Measurements from ENCODE around the gene ENO4. TPM values are rescaled to one million over a fixed set of nuclear protein-coding genes. Genes with fewer than 3 reads are reported as not detected.

ENO4 gene
- polyA plus RNA-seq, 1 of the 3 experiments (the other 2 are of a cell fraction) = 0.36 TPM

- H3K79me2 ChIP-seq (ENCODE audit: insufficient read depth) = no peaks in the 10 kb centered on the region
- H3K4me3 ChIP-seq (ENCODE audit: low read depth in 2 of 2, low read length in 1 of 2) = no peak overlapping the region
- ChIA-PET POLR2A (no interaction called here), CTCF (interaction anchor here (0.7 to 1.8 kb wide), 2 partner anchors 10 to 80 kb away, joined by 4 to 6 read pairs; no protein-coding TSS in a partner anchor)
- peaks cover 21 to 45% of the 10 kb centered on the region in 2 experiments for H3K4me1 ChIP-seq (ENCODE audit: control insufficient read depth in 1 of 2, insufficient read depth in 2 of 2, low read depth in 1 of 2, low read length in 1 of 2)
- H3K9me3 ChIP-seq = no peaks in the 10 kb centered on the region
- no peaks in the 10 kb centered on the region for H3K9me2 ChIP-seq
- H2AFZ ChIP-seq (ENCODE audit: low read depth) = no peak overlapping the region
- no peak overlapping the region for H3K9ac ChIP-seq
- H3K4me2 ChIP-seq = peak overlapping the region; percentile 61; the same call in 1 of the 2 replicates
- TF ChIP-seq ELF1 (IDR thresholded peaks at IDR 0.05) (no peak), CHD2 (IDR thresholded peaks at IDR 0.05; ENCODE audit: low read length, partially characterized antibody) (no peak), RFX5 (IDR thresholded peaks at IDR 0.05; ENCODE audit: low read length) (no peak)
- H3K36me3 ChIP-seq (replicated peaks in 1 of 2; ENCODE audit: control insufficient read depth in 1 of 2, insufficient read depth in 2 of 2, low read length in 1 of 2) = peaks cover 4 to 12% of the 10 kb centered on the region in 2 experiments
- peaks cover 4% of the 10 kb centered on the region; the same call in 1 of the 2 replicates for H4K20me1 ChIP-seq (ENCODE audit: insufficient read depth)
- H3K27me3 ChIP-seq (ENCODE audit: insufficient read depth) = no peaks in the 10 kb centered on the region
- H3K27ac ChIP-seq (ENCODE audit: low read depth in 2 of 2, low read length in 1 of 2) = peak overlapping the region in 1 of 2 experiments; percentile 38; a peak in 2 of 4 replicates
- no peak for DNase-seq
- H3F3A ChIP-seq (replicated peaks; ENCODE audit: insufficient read depth) = peaks cover 24% of the 10 kb centered on the region
- WGBS (ENCODE audit: low lambda C conversion rate) = 80% methylated on average over 3 of the region's 3 CpGs
Measured at GRCh38 chr10:116889066-116889465, 39.8 kb downstream of the ENO4 start.

- DNase-seq = peak; percentile 74
- H2AFZ ChIP-seq (ENCODE audit: low read depth) = no peak overlapping the region; the same call in 1 of the 2 replicates
- CTCF ChIA-PET = interaction anchor here (1.0 to 2.1 kb wide), 4 partner anchors 10 to 276 kb away, joined by 3 to 7 read pairs (median 4); no protein-coding TSS in a partner anchor
- peak; percentile 5; the same call in 1 of the 2 replicates for TF ChIP-seq GABPA (IDR thresholded peaks at IDR 0.05; ENCODE audit: low read depth)
- no peak for TF ChIP-seq SMC3 (IDR thresholded peaks at IDR 0.05; ENCODE audit: low read depth, low read length)
- peak; percentile 70; the same call in 1 of the 2 replicates for TF ChIP-seq FOSL2 (IDR thresholded peaks at IDR 0.05; ENCODE audit: borderline replicate concordance, low read depth)
- no peak; the same call in 1 of the 2 replicates for TF ChIP-seq ELF1 (IDR thresholded peaks at IDR 0.05)
- TF ChIP-seq RFX5 (IDR thresholded peaks at IDR 0.05; ENCODE audit: low read length) = no peak
- peak; percentile 36; the same call in 1 of the 2 replicates for TF ChIP-seq YY1 (IDR thresholded peaks at IDR 0.05; ENCODE audit: low read depth)
- no peak for TF ChIP-seq CTCF (IDR thresholded peaks at IDR 0.05)
- peak; percentile 48; the same call in 1 of the 2 replicates for TF ChIP-seq MXI1 (IDR thresholded peaks at IDR 0.05; ENCODE audit: low read depth, low read length)
- TF ChIP-seq MEF2A (IDR thresholded peaks at IDR 0.05; ENCODE audit: borderline replicate concordance, low read depth) = peak; percentile 96
- peak; percentile 92 for TF ChIP-seq PBX3 (IDR thresholded peaks at IDR 0.05)
- TF ChIP-seq CHD2 (IDR thresholded peaks at IDR 0.05; ENCODE audit: low read length, partially characterized antibody) = peak; percentile 63
- TF ChIP-seq RAD21 (IDR thresholded peaks at IDR 0.05; ENCODE audit: low read length) = no peak; the same call in 1 of the 2 replicates
- TF ChIP-seq FOXM1 (IDR thresholded peaks at IDR 0.05; ENCODE audit: low read depth) = peak; percentile 90
- peak; percentile 60; the same call in 1 of the 2 replicates for TF ChIP-seq SIN3A (IDR thresholded peaks at IDR 0.05; ENCODE audit: borderline replicate concordance, low read depth, low read length)
- peak; percentile 46; the same call in 1 of the 2 replicates for TF ChIP-seq REST (IDR thresholded peaks at IDR 0.05; ENCODE audit: low read depth, low read length)
- TF ChIP-seq EP300 (IDR thresholded peaks at IDR 0.05; ENCODE audit: borderline replicate concordance in 1 of 2, low read depth in 1 of 2, low read length in 1 of 2) = peak; percentile 80 to 92
- no peak for TF ChIP-seq FOXJ3 (CRISPR knock-in tag; IDR thresholded peaks at IDR 0.05)
- peak; percentile 80 for TF ChIP-seq TEAD4 (IDR thresholded peaks at IDR 0.05; ENCODE audit: borderline replicate concordance, insufficient read depth)
- peak; percentile 88 for TF ChIP-seq JUND (IDR thresholded peaks at IDR 0.05)
- TF ChIP-seq GATA2 (CRISPR knock-in tag; IDR thresholded peaks at IDR 0.05) = peak; percentile 94
Measured at GRCh38 chr10:116891208-116891607, 41.9 kb downstream of the ENO4 start.

More at GRCh38 chr10:116891208-116891607, 41.9 kb downstream of the ENO4 start:
- POLR2A ChIA-PET = no interaction called here
- peak overlapping the region; percentile 40; the same call in 1 of the 2 replicates for H3K4me2 ChIP-seq
- H3F3A ChIP-seq (replicated peaks; ENCODE audit: insufficient read depth) = peaks cover 24% of the 10 kb centered on the region
- no peaks in the 10 kb centered on the region for H3K9me2 ChIP-seq
- H3K4me3 ChIP-seq (ENCODE audit: low read depth in 2 of 2, low read length in 1 of 2) = no peak overlapping the region; a peak in 1 of 4 replicates
- 9% methylated on average over 7 of the region's 7 CpGs for WGBS (ENCODE audit: low lambda C conversion rate)
- H3K79me2 ChIP-seq (ENCODE audit: insufficient read depth) = no peaks in the 10 kb centered on the region
- peaks cover 21 to 45% of the 10 kb centered on the region in 2 experiments for H3K4me1 ChIP-seq (ENCODE audit: control insufficient read depth in 1 of 2, insufficient read depth in 2 of 2, low read depth in 1 of 2, low read length in 1 of 2)
- H3K9ac ChIP-seq = peak overlapping the region; percentile 20; the same call in 1 of the 2 replicates
- no peaks in the 10 kb centered on the region for H3K9me3 ChIP-seq
- H3K27ac ChIP-seq (ENCODE audit: low read depth in 2 of 2, low read length in 1 of 2) = peak overlapping the region; percentile 67 to 69
- H4K20me1 ChIP-seq (ENCODE audit: insufficient read depth) = peaks cover 4% of the 10 kb centered on the region; the same call in 1 of the 2 replicates
- H3K36me3 ChIP-seq (replicated peaks in 1 of 2; ENCODE audit: control insufficient read depth in 1 of 2, insufficient read depth in 2 of 2, low read length in 1 of 2) = peaks cover under 1 to 2% of the 10 kb centered on the region in 2 experiments
- H3K27me3 ChIP-seq (ENCODE audit: insufficient read depth) = no peaks in the 10 kb centered on the region
